RCC 7860 (cell line): ENCODE measurements around the gene CCDC201.
"Not testable (repeated sequence)": the region's sequence is repeated elsewhere in the genome, so short reads cannot be mapped to it uniquely, and the experiment has no call there.

Source experiments
- DNase-seq: peaks from one replicate; pipeline ENCODE4 v3.0.0-alpha.2; 2015; ENCODE audit warnings: low spot score
- FAIRE-seq: peaks from 2 replicates; lab custom pipeline; 2012; peaks lifted over from hg19 to GRCh38; lab: Jason Lieb, UNC

CCDC201 gene

GRCh38 chr7:45878457-45879144 is 5.7 kb upstream of the CCDC201 start:
- DNase-seq, result no peak
- FAIRE-seq, result no peak

- FAIRE-seq (no peak), DNase-seq (no peak)
Measured at GRCh38 chr7:45876519-45876918, 3.6 kb upstream of the CCDC201 start.

GRCh38 chr7:45874408-45875131 is 1.7 kb upstream of the CCDC201 start:
- DNase-seq (peak; percentile 86), FAIRE-seq (peak; percentile 54)

- DNase-seq, result no peak
- no peak for FAIRE-seq
Measured at GRCh38 chr7:45873355-45873754, 473 bp upstream of the CCDC201 start.

GRCh38 chr7:45872116-45873034 is 507 bp downstream of the CCDC201 start:
- no peak for DNase-seq
- FAIRE-seq, result no peak

GRCh38 chr7:45869426-45869825 is 3.5 kb downstream of the CCDC201 start:
- no peak for DNase-seq
- no peak for FAIRE-seq

GRCh38 chr7:45867471-45867870 is 5.4 kb downstream of the CCDC201 start:
- FAIRE-seq (no peak), DNase-seq (no peak)

- FAIRE-seq (no peak), DNase-seq (no peak)
Measured at GRCh38 chr7:45865594-45866410, 7.1 kb downstream of the CCDC201 start.

GRCh38 chr7:45863715-45864114 is 9.2 kb downstream of the CCDC201 start:
- FAIRE-seq, result no peak
- DNase-seq, result no peak

GRCh38 chr7:45856888-45857287 is 16.0 kb downstream of the CCDC201 start:
- FAIRE-seq, result peak; percentile 11

GRCh38 chr7:45855680-45856079 is 17.2 kb downstream of the CCDC201 start:
- not testable (repeated sequence) for DNase-seq, FAIRE-seq

More at GRCh38 chr7:45856888-45857287, 16.0 kb downstream of the CCDC201 start:
- not testable (repeated sequence) for DNase-seq

GRCh38 chr7:45853491-45853890 is 19.4 kb downstream of the CCDC201 start:
- not testable (repeated sequence) for DNase-seq, FAIRE-seq

GRCh38 chr7:45852984-45853383 is 19.9 kb downstream of the CCDC201 start:
- not testable (repeated sequence) for DNase-seq, FAIRE-seq

- DNase-seq, FAIRE-seq: not testable (repeated sequence)
Measured at GRCh38 chr7:45848734-45849133, 24.1 kb downstream of the CCDC201 start.

GRCh38 chr7:45846536-45846935 is 26.3 kb downstream of the CCDC201 start:
- not testable (repeated sequence) for DNase-seq, FAIRE-seq

GRCh38 chr7:45841926-45842717 is 30.8 kb downstream of the CCDC201 start:
- FAIRE-seq (peak; percentile 61), DNase-seq (peak; percentile 11)

GRCh38 chr7:45838852-45839251 is 34.0 kb downstream of the CCDC201 start:
- FAIRE-seq, DNase-seq: not testable (repeated sequence)

GRCh38 chr7:45832433-45833177 is 40.3 kb downstream of the CCDC201 start:
- FAIRE-seq, DNase-seq: not testable (repeated sequence)

GRCh38 chr7:45829846-45830245 is 43.0 kb downstream of the CCDC201 start:
- DNase-seq, FAIRE-seq: not testable (repeated sequence)
